HEK293 (cell line): ENCODE measurements around the gene C2CD2L.

Experiments used
- CTCF ChIA-PET: fragments of 350-600 bp; formaldehyde crosslinking; extraction: SDS; loops from one replicate; lab custom pipeline; 2021; ENCODE audit warnings: antibody characterized with exemption; lab: Yijun Ruan, JAX
- POLR2A ChIA-PET: fragments of 300-600 bp; formaldehyde crosslinking; extraction: SDS; loops from one replicate; lab custom pipeline; 2020; ENCODE audit warnings: antibody characterized with exemption, inconsistent platforms; lab: Yijun Ruan, JAX
- H3K27ac ChIP-seq: fragments of 200-500 bp; sonication (Bioruptor generic); 2 replicates; pipeline ENCODE4 v1.5.1; 2014; ENCODE audit warnings: low read depth, low read length, control low read depth, inconsistent platforms; ENCODE audit errors: extremely low read depth
- H3K36me3 ChIP-seq, 2 experiments: fragments of 200-500 bp in 1 of 2; sonication (Bioruptor generic) in 1 of 2; 1 replicate in 1 of 2; 2 replicates in 1 of 2; pipeline ENCODE4 v1.5.1; 2014 to 2017; ENCODE audit warnings: inconsistent platforms in 2 of 2, low read length in 2 of 2; ENCODE audit not compliant: control insufficient read depth in 2 of 2, insufficient read depth in 1 of 2
- H3K4me1 ChIP-seq: fragments of 200-500 bp; sonication (Bioruptor generic); 2 replicates; pipeline ENCODE4 v1.5.1; 2014; ENCODE audit warnings: mild to moderate bottlenecking, low read length, inconsistent platforms; ENCODE audit not compliant: control insufficient read depth, insufficient read depth
- H3K4me3 ChIP-seq: 2 replicates; pipeline ENCODE4 v1.5.1; 2011; ENCODE audit warnings: low read depth, mild to moderate bottlenecking, control low read depth, low read length, moderate library complexity
- H3K9me3 ChIP-seq: fragments of 200-500 bp; sonication (Bioruptor generic); 2 replicates; pipeline ENCODE4 v1.5.1; 2014; ENCODE audit warnings: low read depth, low read length, inconsistent platforms; ENCODE audit not compliant: control insufficient read depth, insufficient read depth
- PRDM10 ChIP-seq: fragments of 450-650 bp; formaldehyde crosslinking; IDR thresholded peaks from 2 replicates; pipeline ENCODE4 v1.5.1; 2016; ENCODE audit warnings: missing biosample characterization, missing genetic modification characterization
- RBAK ChIP-seq: fragments of 450-650 bp; formaldehyde crosslinking; IDR thresholded peaks from 2 replicates; pipeline ENCODE4 v1.5.1; 2016; ENCODE audit warnings: missing biosample characterization, missing genetic modification characterization
- ZFP3 ChIP-seq: fragments of 450-650 bp; formaldehyde crosslinking; IDR thresholded peaks from 2 replicates; pipeline ENCODE4 v1.5.1; 2016; ENCODE audit warnings: low read depth, missing biosample characterization, missing genetic modification characterization
- ZNF394 ChIP-seq: fragments of 450-650 bp; formaldehyde crosslinking; IDR thresholded peaks from 2 replicates; pipeline ENCODE4 v1.5.1; 2016; ENCODE audit warnings: missing biosample characterization, missing genetic modification characterization, mild to moderate bottlenecking, moderate library complexity, borderline replicate concordance
- ZNF660 ChIP-seq: fragments of 450-650 bp; IDR thresholded peaks from 2 replicates; pipeline ENCODE4 v1.5.1; 2018; ENCODE audit warnings: missing biosample characterization, mild to moderate bottlenecking, missing genetic modification characterization
- TF ChIP-seq, protein P1 (sequence below): fragments of 450-650 bp; formaldehyde crosslinking; IDR thresholded peaks from 2 replicates; pipeline ENCODE4 v1.5.1; 2016; ENCODE audit warnings: missing biosample characterization, missing genetic modification characterization, low read depth
- TF ChIP-seq, protein P2 (sequence below): fragments of 450-650 bp; formaldehyde crosslinking; IDR thresholded peaks from 2 replicates; pipeline ENCODE4 v1.5.1; 2016; ENCODE audit warnings: missing biosample characterization, missing genetic modification characterization

The C2CD2L gene

DNA sequence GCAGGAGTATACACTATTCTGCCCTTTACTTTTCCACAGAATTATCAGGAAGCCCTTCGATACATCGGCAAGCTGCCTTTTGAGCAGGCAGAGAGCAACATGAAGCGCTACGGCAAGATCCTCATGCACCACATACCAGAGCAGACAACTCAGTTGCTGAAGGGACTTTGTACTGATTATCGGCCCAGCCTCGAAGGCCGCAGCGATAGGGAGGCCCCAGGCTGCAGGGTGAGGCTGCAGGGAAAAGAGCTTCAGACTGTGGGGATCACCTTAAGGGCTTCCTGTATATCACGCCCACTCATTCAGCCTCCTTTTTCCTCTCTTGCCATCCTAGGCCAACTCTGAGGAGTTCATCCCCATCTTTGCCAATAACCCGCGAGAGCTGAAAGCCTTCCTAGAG lies 29.3 kb upstream of the C2CD2L start (continued):
- no peak for TF ChIP-seq PRDM10 (tag by site-specific recombination)

DNA sequence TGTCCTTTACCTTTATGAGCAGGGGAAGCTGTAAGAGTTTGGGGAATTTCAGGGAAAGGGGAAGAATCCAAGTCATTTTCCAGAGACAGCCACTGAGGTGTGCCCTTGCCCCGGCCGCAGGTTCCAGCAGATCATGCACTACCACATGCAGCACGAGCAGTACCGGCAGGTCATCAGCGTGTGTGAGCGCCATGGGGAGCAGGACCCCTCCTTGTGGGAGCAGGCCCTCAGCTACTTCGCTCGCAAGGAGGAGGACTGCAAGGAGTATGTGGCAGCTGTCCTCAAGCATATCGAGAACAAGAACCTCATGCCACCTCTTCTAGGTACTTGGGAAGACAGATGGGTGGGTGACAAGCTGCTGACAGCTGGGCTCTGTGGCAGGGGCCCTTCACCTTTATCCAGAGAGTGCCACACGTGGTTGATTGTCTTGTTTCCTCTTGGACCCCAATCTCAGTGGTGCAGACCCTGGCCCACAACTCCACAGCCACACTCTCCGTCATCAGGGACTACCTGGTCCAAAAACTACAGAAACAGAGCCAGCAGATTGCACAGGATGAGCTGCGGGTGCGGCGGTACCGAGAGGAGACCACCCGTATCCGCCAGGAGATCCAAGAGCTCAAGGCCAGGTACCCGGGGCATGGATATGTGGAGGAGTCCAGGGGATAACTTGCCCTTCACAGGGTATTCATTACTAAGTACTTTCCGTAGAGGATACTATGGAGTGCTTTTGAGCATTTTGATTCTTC lies 28.3 kb upstream of the C2CD2L start:
- POLR2A ChIA-PET = interaction anchor here (1.9 kb wide), 1 partner anchor 11 kb away, joined by 7 read pairs; the partner anchor contains the start of gene VPS11
- H3K27ac ChIP-seq = no peak overlapping the region
- TF ChIP-seq ZNF660 (tag by site-specific recombination) = no peak
- TF ChIP-seq, protein P1, sequence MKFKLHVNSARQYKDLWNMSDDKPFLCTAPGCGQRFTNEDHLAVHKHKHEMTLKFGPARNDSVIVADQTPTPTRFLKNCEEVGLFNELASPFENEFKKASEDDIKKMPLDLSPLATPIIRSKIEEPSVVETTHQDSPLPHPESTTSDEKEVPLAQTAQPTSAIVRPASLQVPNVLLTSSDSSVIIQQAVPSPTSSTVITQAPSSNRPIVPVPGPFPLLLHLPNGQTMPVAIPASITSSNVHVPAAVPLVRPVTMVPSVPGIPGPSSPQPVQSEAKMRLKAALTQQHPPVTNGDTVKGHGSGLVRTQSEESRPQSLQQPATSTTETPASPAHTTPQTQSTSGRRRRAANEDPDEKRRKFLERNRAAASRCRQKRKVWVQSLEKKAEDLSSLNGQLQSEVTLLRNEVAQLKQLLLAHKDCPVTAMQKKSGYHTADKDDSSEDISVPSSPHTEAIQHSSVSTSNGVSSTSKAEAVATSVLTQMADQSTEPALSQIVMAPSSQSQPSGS (tag by site-specific recombination) = no peak
- TF ChIP-seq, all 188 proteins: peak for 0
- H3K4me1 ChIP-seq = no peaks in the 10 kb centered on the region
- peaks cover 3 to 73% of the 10 kb centered on the region in 2 experiments; a peak in 2 of 3 replicates for H3K36me3 ChIP-seq
- no peaks in the 10 kb centered on the region for H3K9me3 ChIP-seq
- H3K4me3 ChIP-seq = no peak overlapping the region
- CTCF ChIA-PET = interaction anchor here (0.7 kb wide), 1 partner anchor 380 kb away, joined by 3 read pairs; no protein-coding TSS in a partner anchor

GRCh38 chr11:119081682-119082260 lies 25.4 kb upstream of the C2CD2L start:
- ChIA-PET POLR2A (interaction anchor here (0.6 to 2.4 kb wide), 3 partner anchors 10 to 120 kb away, joined by 3 to 9 read pairs (median 7); partner anchors contain the start of gene VPS11), CTCF (interaction anchor here (1.1 kb wide), 1 partner anchor 50 kb away, joined by 3 read pairs; no protein-coding TSS in a partner anchor)
- H3K27ac ChIP-seq = no peak overlapping the region
- 0 out of 2 replicates have a peak, but pooled peaks cover 3% of the 10 kb centered on the region for H3K4me1 ChIP-seq
- TF ChIP-seq ZNF394 (tag by site-specific recombination) (no peak), ZFP3 (no peak), RBAK (tag by site-specific recombination) (no peak)
- TF ChIP-seq, protein P2, sequence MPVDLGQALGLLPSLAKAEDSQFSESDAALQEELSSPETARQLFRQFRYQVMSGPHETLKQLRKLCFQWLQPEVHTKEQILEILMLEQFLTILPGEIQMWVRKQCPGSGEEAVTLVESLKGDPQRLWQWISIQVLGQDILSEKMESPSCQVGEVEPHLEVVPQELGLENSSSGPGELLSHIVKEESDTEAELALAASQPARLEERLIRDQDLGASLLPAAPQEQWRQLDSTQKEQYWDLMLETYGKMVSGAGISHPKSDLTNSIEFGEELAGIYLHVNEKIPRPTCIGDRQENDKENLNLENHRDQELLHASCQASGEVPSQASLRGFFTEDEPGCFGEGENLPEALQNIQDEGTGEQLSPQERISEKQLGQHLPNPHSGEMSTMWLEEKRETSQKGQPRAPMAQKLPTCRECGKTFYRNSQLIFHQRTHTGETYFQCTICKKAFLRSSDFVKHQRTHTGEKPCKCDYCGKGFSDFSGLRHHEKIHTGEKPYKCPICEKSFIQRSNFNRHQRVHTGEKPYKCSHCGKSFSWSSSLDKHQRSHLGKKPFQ (tag by site-specific recombination) = no peak
- H3K4me3 ChIP-seq = no peak overlapping the region
- H3K9me3 ChIP-seq = no peaks in the 10 kb centered on the region
- peaks cover 0 to 57% of the 10 kb centered on the region in 2 experiments; a peak in 2 of 3 replicates for H3K36me3 ChIP-seq
